ENCODE results near the gene RUSC2.

DNA sequence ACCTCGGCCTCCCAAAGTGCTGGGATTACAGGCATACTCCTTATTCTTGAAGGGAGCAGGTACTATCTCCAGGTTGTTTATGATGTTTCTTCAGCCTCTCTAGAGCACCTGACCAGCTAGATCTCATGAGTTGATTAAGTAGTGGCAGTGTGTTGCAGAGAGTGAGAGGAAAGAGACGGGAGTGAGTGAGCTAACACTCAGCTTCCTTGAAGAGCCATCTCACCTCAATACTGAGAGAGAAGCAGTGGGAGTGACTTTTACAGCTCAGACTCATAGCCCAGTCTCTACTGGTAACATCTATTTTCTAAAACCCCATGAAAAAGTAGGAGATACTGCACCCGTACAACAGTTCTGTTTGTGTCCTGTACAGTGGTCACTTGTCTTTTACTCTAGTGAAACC lies 43.9 kb upstream of the RUSC2 start:
- TF ChIP-seq, protein P1, sequence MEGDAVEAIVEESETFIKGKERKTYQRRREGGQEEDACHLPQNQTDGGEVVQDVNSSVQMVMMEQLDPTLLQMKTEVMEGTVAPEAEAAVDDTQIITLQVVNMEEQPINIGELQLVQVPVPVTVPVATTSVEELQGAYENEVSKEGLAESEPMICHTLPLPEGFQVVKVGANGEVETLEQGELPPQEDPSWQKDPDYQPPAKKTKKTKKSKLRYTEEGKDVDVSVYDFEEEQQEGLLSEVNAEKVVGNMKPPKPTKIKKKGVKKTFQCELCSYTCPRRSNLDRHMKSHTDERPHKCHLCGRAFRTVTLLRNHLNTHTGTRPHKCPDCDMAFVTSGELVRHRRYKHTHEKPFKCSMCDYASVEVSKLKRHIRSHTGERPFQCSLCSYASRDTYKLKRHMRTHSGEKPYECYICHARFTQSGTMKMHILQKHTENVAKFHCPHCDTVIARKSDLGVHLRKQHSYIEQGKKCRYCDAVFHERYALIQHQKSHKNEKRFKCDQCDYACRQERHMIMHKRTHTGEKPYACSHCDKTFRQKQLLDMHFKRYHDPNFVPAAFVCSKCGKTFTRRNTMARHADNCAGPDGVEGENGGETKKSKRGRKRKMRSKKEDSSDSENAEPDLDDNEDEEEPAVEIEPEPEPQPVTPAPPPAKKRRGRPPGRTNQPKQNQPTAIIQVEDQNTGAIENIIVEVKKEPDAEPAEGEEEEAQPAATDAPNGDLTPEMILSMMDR (conservative IDR thresholded peaks at IDR 0.05; ENCODE audit: low read length): no peak
- TF ChIP-seq EZH2phosphoT487 (IDR thresholded peaks at IDR 0.05; ENCODE audit: borderline replicate concordance, low read depth, low read length): no peak

Data from OCI-LY7 (cell line).